Colon (tissue), 2 donors: Measurements from ENCODE around the gene SPARC.
"Not testable (repeated sequence)": the region's sequence is repeated elsewhere in the genome, so short reads cannot be mapped to it uniquely, and the experiment has no call there.

ENCODE experiments used
- FAIRE-seq: peaks from 2 replicates; lab custom pipeline; 2012; peaks lifted over from hg19 to GRCh38; lab: Jason Lieb, UNC
- donor health status: control.
- donor health status: control.

Gene SPARC

GRCh38 chr5:151700820-151701219 lies 14.1 kb upstream of the SPARC start:
- FAIRE-seq = no peak

DNA sequence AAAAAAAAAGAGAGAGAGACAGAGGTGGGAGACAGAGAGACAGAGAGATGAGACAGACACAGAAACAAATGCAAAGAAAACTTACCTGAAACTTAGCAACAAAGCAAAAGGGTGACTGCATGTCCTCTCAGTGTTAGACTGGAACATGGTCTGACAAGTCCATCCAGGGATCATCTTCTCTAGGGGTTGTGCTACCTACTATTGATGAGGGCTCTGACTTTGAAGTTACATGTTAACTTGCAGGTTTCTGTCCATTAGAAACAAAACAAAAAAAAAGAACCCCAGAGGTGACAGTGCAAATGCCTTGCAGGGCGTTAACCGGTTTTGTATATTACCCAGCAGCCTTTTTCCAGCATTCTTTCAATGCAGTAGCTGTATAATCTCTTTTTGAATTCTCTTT lies 13.6 kb upstream of the SPARC start:
- no peak for FAIRE-seq

DNA sequence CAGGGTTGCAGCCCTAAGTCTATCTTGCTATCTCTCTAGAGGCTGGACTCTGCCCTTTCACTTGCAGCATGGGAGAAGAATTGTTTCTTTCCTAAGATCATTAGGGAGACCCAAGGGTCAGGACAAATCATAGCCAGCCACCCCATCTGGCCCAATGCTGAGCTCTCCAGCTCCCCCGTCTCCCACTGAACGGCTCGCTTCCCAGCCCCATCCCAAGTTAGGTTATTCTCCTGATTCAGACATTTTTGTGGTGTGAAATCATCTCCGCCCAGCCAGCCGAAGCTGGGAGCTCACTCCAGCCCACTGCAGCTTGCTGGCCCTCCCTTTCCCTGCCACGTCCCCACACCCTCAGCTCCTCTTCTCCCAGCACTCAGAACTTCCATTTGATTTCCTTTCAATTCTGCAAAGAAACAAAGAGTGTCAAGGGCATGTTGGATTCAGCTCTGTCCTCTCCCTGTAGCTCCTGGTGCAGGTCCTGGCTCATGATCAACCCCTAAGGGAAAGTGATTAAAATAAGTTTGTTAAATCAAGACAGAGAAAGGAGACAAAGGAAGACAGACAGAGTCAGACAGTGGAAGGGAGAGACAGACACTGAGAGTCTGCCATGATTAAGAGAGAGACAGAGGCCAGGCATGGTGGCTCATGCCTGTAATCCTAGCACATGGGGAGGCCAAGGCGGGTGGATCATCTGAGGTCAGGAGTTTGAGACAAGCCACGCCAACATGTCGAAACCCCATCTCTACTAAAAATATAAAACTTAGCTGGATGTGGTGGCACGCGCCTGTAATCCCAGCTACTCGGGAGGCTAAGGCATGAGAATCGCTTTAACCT lies 12.6 kb upstream of the SPARC start:
- no peak for FAIRE-seq

DNA sequence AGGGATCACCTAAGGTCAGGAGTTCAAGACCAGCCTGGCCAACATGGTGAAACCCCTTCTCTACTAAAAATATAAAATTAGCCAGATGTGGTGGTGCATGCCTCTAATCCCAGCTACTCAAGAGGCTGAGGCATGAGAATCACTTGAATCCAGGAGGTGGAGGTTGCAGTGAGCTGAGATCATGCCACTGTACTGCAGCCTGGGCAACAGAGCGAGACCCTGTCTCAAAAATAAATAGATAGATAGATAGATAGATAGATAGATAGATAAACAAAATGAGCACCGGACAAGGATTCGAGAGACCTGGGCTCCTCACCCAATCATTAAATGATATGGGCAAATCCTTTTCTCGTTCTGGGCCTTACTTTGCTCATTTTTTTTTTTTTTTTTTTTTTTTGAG lies 11.4 kb upstream of the SPARC start:
- not testable (repeated sequence) for FAIRE-seq

DNA sequence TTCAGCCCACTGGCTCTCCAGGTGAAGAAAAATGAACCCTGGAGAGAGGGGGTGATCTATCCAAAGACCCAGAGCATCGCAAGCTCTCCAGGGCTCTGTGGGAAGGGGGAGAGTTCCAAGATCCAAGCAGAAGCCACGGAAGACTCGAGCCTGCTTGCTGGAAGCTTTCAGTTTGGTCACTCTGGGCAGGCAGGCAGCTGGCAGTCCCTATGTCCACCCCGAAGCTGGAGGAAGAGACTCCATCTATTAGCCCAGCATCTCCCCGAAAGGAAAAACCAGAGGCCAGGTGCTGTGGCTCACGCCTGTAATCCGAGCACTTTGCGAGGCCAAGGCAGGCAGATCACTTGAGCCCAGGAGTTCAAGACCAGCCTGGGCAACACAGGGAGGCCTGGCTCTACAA lies 10.7 kb upstream of the SPARC start:
- no peak for FAIRE-seq

DNA sequence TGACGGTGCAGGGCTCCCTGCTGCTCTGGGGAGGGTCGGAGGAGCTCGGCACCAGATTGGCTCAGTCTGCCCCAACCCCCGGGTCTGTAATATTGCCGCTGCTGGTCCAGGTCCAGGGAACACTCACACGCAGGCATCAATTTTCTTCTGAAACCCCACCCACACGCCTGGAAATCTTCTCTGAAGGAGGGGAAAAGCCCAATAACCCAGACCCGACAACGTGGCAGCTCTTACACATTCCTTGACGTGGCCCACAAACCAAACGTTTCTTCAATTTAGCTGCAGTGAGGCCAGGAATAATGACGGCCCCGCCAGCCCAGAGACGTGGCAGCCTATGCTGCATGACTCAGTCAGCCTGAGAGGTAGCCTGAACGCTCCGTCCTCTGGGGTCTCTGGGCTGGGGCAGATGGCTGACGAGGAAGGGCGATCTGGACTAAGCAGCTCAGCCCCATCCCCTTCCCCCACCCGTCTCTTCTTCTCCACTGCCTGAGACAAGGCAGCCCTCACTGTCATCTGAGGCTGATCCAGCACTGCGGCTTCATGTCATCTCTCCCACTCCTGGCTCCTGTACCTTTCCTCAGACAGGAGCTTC lies 9.9 kb upstream of the SPARC start:
- FAIRE-seq = no peak

- no peak for FAIRE-seq
These were observed 8.7 kb upstream of the SPARC start for GRCh38 chr5:151695464-151695863.

GRCh38 chr5:151694035-151694485 lies 7.3 kb upstream of the SPARC start:
- no peak for FAIRE-seq

- no peak for FAIRE-seq
These were observed 5.6 kb upstream of the SPARC start for GRCh38 chr5:151692312-151692711.

GRCh38 chr5:151691706-151692105 lies 5.0 kb upstream of the SPARC start:
- FAIRE-seq = no peak

GRCh38 chr5:151689591-151689990 lies 2.9 kb upstream of the SPARC start:
- not testable (repeated sequence) for FAIRE-seq

DNA sequence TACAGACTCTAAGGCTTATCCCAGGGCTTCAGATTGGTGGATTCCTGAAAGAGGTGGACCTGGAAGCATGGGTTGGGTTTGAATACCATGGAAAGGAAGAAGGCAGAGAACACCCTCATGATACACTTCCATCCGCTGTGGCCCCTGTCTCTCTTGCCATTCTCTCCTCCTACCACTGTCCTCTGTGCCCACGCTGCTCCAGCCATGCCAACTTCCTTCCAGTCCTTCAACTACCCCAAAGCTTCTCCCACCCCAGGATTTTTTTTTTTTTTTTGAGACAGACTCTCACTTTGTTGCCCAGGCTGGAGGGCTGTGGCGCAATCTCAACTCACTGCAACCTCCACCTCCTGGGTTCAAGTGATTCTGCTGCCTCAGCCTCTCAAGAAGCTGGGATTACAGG lies 1.7 kb upstream of the SPARC start:
- FAIRE-seq = no peak

GRCh38 chr5:151685749-151686673 lies 704 bp downstream of the SPARC start:
- no peak for FAIRE-seq

DNA sequence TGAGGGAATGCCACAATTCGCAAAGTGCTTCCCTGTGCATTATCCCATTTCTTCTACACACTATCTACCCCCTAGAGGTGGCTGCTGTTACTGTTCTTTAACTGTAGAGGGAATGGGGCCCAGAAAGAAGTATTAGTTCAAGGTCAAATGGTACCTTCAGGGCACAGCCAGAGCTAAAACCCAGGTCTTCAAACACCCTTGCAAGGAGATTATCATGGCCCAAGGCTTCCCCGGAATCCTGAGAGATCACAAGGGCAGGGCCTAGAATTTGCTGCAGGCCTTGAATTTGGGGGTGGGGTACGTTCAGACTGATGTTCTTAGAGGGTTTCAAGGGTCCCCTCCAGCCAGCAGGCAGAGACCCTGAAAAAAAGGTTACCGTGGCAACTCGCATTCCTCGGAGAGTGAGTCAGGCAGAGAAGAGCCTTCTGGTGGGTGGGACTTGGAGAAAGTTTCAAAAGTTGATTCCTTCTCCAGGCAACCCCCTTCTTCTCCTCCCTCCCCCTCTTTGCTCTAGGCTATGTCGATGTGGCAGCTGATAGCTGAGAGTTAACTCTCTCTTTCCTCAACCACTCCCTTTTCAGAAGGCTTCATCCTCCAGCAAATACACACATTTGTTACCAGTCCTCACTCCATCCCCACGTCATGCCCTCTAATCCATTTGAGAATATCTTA lies 1.9 kb downstream of the SPARC start:
- FAIRE-seq = no peak

DNA sequence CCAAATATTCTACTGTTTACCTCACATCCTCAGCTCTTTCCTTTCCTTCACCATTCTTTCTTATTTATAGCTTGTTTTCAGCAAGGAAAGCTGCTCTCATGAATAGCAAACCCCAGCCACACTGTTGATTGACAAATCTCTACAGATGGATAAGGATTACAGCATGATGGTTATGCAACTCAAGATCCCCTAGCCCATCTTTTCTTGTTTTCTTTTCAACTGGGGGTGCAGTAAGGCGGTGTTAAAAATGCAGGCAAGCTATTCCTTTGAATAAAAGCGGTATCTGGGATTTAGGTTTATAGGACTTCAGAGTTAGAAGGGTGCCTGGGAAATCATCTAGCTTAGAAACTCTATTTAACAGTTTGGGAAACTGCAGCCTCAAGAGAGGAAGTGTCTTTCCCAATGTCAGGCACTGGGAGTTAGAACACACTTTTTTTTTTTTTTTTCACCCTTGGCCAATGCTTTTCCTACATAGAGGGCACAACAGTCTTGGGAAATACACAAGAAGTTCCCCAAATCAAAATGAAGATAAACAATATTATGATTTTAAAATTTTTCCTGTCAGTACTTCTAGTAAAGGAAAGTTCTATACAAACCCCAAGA lies 2.6 kb downstream of the SPARC start:
- no peak for FAIRE-seq

- no peak for FAIRE-seq
These were observed 3.3 kb downstream of the SPARC start for GRCh38 chr5:151683444-151683843.

GRCh38 chr5:151682751-151683331 lies 3.9 kb downstream of the SPARC start:
- no peak for FAIRE-seq

DNA sequence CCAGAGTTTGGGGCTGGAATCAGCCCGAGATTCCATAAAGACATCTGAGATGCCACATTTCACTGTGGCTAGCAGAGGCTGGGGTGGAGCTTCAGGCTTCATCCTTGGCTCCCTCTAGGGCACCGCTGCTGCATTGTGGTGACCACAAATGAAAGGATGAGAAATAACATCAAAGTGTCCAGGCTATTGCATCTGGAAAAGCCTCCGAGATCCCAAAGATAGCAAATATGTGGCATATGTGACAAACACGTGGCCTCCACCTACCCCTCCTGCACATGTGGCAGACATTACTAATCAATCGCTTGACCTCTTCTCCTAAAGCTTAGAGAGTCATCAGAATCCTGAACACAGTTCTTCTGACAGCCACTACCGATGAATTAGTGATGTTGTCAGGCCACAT lies 4.5 kb downstream of the SPARC start:
- FAIRE-seq = no peak

DNA sequence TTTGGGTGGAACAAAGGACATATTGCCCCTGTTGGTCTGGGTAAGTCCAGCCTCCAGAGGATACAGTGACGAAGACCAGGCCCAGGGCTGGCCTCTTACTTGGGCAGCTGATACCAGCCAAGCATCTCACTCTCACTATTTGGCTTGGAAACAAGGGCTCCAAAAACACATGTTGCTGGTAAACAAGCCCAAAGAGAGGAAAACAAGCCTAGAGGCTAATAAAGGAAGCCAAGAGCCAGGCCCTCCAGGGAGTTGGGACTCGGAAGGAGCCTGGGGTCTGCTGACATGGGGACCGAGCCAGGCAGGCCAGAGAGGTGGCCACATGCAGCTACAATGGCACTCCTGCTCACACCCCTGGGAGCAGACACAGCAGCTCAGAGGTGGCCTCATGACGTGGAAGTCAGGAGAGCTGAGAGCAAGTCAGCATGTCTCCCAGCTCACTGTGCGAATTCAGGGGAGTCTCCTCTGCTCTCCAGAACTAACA lies 5.7 kb downstream of the SPARC start:
- no peak for FAIRE-seq

DNA sequence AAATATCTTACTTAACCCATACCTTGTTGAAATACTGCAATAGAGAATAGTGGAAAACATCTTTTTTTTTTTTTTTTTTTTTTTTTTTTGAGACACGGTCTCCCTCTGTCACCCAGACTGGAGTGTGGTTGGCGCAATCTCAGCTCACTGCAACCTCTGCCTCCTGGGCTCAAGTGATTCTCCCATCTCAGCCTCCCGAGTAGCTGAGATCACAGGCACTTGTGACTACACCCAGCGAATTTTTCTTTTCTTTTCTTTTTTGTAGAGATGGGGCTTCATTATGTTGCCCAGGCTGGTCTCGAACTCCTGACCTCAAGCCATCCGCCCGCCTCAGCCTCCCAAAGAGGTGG lies 6.6 kb downstream of the SPARC start:
- not testable (repeated sequence) for FAIRE-seq

- no peak for FAIRE-seq
These were observed 7.1 kb downstream of the SPARC start for GRCh38 chr5:151679421-151680155.
